Left renal cortex interstitium (tissue), 4 donors: ENCODE measurements around the gene PMVK. TPM values are rescaled to one million over a fixed set of nuclear protein-coding genes. Genes with fewer than 3 reads are reported as not detected.
"Not testable (repeated sequence)": the region's sequence is repeated elsewhere in the genome, so short reads cannot be mapped to it uniquely, and the experiment has no call there.

ENCODE experiments used
- DNase-seq, 4 donors: peaks; one replicate each; pipeline ENCODE4 v3.0.0-alpha.2; 2013; ENCODE audit warnings: low read depth in 4 of 4, low spot score in 2 of 4, missing footprints in 1 of 4
- polyA plus RNA-seq, 4 donors: library from polyadenylated mRNA; unstranded; fragments of 120-200 nt; gene quantifications; one replicate each; pipeline ENCODE4 v1.2.1, GENCODE V29; 2013; ENCODE audit not compliant: insufficient read length in 4 of 4

The PMVK gene
- polyA plus RNA-seq, 4 donors: 36.4 to 48.0 (median 41.3) TPM

DNA sequence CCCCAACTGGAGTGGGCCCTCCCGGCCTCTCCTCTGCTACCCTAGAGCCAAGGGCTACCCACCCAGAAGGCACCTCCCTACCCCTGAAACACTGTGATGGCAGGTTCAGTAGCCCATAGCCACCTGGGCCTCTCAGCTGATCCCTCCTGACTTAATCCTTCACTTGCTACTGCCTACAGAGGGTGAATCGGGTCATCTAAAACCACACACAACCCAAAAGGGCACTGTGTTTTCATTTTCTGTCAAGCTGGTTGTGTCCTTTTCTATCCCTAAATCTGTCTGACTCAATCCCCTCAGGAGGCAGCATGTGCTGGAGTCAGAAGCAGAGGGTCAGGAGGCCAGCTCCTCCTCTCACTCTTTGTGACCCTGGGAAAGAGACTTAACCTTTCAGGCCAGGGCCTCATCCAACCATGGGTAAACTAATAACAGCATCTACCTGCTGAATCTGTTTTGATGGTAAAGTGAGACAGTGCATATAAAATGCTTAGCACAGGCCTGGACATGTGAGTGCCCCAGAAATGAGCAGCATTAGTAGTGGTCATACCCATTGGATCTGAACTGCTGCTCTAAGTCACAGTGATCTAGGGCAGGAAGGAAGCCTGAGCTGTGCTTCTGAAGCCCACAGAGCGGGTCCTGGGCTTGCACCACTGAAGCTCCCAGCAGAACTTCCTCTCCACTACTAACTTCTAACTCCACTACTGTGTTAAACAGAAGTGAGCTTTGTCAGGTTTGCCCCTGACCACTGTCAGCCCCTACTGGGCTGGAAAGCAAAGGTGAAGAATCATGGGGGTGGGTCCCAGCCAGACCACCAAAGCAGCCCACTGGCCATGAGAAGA lies 11.0 kb downstream of the PMVK start:
- DNase-seq: no peak

DNA sequence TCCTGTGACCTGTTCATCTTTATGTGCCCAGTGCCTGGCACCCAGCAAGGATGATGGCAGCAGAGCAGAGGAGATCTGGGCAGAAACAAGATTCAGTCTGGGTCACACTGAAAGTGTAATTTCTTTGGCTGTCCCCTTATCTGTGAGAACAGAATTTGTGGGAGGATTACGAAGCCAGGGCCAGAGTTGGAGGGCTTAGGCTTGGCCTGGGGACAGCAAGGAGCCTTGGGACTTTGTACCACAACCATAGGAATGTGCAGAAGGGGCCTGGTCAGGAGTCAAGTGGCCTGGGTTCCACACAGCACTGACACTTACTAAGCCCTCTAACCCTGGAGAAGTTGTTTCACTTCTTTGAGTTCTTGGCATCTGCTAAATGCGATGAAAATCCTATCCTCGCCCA lies 12.8 kb downstream of the PMVK start:
- no peak for DNase-seq

DNA sequence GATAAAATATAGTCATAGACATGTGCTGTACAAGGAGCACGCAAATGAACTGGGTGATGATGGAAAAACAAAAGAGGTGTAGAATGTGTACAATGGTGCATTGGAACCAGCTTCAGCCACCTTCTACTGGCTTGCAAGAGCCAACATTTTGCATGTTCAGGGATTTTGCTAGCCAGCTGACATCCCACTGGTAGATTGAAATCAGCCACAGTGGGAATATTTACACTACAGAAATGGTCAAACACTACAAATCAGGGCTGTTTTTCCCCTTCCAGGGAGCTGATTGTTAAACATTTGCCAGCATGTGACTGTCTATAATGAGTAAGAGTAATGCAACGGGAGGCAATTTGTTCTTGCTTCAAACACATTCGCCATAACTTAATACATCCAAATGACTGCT lies 23.2 kb downstream of the PMVK start:
- DNase-seq: no peak

DNA sequence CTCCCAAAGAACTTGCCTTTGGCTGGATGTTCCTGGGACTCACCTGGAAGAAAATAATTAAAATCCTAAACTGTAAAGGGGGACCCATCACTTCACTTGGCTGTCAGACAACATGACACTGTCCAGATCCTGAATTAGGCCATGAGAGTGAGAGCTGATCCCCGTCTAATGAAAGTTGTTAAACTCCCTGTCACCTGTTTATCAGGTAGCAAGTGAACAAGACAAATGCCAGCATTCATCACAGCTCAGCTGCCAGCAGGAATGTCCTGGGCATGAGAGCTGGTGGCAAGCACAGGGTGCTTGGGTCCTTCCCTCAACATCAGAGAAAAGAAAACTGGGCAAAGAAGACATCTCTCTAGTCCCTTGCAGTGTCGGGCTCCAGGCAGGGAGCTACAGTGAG lies 23.8 kb downstream of the PMVK start:
- DNase-seq: no peak

DNA sequence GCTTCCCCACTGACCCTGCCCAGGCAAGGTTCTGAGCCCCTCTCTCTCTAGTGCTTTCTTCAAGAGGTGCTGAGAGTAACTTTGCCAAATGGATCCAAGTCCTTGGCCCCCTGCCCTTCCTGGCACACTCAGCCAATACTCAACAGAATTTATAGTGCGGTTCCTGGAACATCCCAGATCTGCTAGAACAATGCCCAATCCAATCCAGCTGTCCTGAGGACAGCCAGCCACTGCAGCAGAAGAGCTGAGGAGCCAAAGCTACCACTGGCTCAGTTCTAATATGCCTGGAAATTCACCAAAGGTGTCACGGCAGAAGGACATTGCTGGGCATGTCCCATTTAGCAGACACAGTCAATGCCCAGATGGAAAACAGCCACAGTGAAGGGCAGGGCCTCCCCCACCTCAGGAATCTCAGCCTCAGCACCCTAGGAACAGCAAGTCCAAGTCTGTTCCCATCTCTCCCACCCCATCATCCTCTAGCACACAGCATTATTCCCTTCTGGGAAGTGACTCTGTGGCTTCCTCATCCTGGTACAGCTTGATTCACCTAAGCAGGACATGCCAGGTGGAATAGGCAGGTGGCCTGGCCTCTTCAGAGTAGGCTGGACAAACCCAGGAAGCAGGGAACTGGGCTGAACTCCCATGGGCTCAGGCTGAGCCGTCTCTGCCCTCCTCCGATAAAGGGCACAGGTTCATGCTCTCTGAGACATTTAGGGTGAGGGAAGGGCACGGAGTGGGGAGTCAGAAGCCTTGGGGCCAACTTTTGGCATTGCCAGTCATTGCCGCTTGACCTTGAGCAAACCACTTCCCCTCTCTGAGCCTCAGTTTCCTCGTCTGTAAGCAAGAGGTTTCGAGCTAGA lies 24.6 kb downstream of the PMVK start:
- no peak for DNase-seq

DNA sequence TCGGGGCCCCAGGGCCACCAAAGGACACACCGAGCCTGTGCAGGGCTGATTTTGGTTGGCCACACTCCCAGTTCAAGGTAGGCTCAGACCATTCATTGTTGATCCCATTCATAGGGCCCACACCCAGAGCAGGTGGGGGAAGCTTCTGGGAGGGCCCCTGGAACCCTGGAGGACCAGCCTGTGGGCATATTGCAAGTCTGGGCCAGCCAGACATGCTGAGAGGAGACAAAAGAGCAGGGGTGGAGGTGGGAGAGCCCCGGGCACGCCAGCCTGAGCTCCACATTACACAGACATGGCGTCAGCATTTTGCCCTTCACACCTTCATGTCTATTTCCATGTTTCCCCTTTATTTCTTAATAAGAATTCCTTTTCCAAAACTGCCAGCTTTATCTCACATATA lies 25.7 kb downstream of the PMVK start:
- no peak for DNase-seq

DNA sequence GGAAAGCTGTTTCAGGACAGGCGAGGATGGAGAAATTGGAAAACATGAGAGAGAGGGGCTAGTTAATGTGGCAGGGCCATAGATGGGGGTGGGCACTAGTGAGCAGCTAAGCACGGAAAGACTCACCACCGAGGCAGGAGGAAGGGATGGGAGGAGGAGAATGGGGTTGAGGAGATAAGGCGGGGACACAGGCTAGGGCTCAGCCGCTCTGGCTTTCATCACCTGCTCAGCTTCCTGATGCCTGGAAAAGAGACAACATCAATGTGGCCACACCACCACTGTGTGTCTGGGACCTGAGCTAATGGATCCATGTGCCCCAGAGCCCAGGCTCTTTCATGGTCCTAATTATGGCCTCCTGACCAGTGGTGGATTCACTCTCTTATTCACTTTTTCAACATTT lies 27.6 kb downstream of the PMVK start:
- DNase-seq: no peak

DNA sequence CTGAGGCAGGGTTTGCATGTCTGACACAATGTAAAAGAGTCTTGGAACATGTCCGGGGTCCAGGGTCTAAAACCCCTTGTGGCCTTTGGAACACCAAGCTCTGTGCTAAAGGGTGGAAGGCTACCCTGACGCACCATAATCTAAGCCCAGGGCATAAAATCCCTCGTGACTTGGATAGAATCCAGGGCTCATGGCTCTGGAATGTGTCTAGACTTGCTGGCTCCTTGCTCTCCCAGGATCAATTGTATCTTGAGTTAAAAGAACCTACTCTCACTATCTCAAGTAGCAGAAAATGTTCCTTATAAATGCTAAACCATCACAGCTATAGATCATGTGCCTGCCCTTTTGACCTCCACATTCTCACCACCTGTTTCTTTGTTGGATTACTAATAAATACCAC lies 28.4 kb downstream of the PMVK start:
- DNase-seq: not testable (repeated sequence)

DNA sequence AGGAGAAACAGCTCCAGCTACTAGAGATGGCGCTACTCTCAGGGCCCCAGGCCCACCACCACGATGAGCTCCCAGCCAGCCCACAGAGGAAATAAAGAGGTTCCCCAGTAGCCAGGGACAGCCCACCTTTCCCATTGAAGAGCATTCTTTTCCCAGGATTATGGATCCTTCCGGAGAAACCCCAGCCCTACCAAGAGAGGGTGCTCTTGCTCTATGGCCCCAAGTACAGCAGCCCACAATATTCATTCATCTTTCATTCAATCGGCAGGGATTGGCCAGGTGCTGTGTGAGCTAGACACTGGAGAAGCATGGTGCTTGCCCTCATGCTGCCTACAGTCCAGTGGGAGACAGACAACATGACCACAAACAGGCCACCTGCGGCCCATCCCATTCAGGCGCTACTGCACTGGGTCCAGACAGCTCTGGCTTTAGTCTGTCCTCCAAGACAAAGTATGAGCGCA lies 29.9 kb downstream of the PMVK start:
- DNase-seq: no peak

DNA sequence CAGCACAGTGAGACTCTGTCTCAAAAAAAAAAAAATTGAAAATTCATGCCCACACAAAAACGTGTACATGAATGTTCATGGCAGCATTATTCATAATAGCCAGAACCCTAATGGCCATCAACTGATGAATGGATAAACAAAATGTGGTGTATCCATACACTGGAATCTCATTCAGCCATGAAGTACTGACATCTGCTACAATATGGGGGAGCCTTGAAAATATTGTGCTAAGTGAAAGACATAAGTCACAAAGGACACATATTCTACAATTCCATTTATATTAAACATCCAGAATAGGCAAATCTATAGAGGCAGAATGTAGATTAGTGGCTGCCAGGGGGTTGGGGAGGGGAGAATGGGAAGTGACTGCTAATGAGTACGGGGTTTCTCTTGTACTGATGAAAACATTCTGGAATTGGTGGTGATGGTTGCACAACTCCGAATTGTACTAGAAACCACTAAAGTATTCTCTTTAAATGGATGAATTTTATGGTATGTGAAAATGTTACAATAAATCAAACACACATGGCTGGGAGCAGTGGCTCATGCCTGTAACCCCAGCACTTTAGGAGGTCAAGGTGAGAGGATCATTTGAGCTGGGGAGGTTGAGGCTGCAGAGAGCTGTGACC lies 33.5 kb downstream of the PMVK start:
- DNase-seq: no peak

DNA sequence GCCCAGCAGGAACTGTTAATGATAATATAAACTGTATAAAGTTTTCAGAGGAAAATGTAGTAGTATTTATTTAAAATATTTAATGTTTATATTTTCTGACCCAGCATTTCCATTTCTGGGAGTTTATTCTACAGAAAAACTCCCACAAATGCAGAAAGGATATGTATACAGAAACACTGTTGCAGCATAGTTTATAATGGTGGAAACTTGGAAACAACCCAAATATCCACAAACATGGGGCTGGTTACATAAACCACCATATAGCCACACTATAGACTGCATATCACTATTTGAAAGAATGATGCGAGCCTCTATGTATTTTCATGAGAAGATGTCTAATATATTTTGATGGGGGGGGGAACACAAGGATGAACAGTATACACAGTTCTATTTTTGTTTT lies 34.9 kb downstream of the PMVK start:
- DNase-seq: no peak

DNA sequence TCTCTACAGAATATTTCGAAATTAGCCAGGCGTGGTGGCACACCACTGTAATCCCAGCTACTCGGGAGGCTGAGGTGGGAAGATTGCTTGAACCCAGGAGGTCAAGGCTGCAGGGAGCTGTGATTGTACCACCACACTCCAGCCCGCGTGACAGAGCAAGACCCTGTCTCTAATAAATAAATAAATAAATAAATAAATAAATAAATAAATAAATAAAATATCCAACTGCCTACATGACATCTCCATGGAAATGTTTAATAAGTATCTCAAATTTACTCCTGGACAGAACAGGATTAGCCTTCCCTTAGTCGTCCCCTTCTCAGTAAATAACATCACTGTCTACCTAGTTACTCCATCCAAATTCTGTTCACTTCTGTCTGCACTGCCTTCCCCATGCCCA lies 37.5 kb downstream of the PMVK start:
- DNase-seq: no peak

DNA sequence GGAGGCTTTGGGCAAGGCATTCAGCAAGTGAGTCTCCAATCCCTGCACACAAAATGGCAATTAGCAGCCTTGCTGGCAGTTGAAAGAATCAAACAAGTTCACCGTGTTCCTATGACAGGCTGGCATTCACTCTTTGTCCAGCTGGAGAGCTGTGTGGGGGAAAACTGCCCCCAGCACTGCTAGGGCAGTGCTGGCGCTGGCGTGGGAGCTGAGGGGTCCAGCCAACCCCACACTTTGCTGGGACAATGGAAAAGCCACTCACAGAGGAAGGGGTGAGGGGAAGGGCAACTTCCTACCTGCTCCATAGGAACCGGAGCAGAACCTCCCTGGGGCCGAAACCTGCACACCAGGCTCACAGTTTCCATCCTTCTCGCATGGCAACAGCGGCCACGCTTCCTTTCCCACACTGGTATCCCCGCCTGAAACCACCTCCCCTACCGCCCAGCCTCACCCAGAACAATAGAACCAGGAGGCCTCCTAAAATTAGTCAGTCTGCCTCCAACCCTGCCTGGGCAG lies 39.7 kb downstream of the PMVK start:
- no peak for DNase-seq

DNA sequence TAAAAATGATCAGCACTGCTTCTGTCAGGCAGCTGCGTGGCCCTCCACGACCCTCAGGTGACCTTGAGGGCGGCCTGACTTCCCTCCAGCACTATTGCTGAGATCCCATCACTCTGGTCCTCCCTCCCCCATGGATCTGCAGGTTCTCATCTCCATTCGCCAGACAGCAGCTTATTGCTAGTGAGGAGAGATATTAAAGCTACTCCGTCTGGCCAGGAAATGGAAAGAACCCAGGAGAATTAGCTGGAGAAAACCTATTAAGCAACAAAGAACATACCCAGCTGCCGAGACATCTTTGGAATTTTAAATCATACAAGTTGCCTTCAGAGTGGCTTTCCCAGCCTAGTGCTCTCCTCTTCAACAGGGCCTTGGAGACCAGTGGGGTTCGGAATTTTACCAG lies 40.7 kb downstream of the PMVK start:
- no peak for DNase-seq

DNA sequence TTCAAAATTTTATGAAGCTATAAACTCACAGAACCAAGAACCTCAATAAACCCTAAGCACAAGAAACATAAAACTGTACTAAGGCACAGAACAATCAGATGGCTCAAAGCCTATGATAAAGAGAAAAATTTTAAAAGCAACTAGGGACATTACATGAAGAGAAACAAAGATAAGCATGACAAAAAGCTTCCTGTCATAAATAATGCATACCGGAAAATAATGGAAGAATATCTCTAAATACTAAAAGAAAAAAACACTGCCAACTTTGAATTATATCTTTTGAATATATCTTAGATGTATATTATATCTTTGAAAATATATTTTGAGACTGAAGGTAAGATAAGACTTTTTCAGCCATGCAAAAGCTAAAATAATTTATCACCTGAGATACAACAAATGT lies 45.1 kb downstream of the PMVK start:
- DNase-seq: no peak

DNA sequence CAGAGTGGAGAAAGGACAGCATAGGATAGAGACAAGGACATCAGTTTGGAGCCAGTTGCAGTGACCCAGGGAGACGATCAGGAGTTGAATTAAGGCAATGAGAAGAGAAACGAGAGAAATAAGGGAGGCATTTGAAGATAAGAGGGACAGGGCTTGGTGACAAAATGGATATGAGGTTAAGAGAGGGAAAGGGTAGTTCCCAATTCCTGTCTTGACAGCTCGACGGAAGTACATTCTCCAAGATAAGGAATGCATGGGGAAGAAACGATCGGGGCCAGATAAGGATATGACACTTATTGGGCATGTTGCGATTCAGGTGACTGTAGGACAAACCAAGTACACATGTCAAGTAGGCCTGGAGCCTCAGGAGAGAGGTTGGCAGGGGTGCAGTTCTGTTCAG lies 47.8 kb downstream of the PMVK start:
- no peak for DNase-seq

DNA sequence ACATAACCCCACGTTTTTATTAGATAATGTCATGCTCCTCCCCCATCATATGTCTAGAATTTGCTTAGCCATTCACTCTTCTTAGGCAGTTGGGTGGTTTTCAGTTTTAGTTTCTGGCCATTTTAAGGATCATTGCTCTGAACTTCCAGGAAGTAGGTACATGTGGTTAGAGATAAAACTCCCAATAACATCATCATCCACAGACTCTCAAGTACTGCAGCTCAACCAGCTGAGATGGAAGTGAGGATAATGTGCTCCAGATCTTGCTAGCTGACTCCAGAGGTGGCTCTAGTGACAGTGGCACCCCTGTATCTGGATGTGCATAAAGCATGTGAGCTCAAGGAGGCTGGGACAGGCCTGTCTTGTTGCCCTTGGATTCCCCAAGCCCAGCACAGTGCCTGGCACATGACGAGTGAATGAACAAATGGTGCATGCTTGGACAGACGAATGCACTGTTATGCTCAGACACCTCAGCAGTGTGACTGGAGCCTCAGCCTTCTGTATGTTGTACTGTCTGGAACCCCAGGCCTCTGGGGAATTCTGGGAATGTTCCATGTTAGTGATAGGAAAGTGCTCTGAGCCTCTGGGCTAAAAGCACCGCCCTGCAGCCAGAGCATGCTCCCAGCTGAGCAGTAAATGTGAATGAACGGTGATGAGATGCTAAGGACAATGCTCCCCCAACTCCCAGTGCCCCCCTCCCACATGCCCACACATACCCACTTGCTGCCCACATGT lies 50.1 kb downstream of the PMVK start:
- DNase-seq: no peak

DNA sequence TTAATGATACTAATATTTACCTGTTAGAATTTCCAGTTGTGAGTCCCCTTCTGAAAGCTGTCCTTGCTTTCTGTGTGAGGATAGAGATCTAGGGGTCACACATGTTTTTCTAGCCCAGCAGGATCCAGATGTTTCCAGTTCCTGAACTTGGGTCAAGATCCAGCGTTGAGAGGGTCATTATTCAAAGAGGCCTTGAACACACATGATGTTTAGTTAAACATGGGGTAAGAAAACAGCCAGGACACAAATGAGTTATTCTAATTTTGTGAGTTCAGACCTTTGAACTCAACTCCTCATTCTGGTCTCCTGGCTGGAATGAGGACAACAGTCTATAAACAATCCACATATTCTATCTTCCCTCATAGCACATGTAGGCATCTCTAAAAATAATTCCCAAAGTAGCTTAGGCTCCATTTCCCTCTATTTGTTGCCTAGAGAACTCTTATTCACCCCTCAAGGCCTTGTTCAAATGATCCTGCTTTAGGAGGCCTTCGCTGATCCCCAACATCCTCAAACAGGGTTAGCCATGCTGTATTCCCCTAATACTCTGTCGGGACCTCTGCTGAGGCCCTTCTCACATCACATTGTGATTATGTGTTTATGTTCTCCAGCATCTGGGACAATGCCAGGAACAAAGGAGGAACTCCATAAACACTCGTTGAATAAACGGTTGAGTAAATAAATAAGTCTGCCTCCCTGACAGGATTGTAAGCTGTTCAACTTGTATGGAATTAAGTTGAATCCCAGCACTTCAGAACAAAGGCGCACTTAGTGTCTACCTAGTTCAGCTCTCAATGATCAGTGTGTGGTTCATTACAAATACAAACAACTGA lies 51.4 kb downstream of the PMVK start:
- DNase-seq: no peak
